Activated CD4-positive, CD25-positive, alpha-beta regulatory T cell treated with anti-CD3 and anti-CD28 coated beads, Interleukin-2, amount 50 U/mL, for 16 hours (primary cell): ENCODE data around the gene ALDH9A1.
"Not testable (repeated sequence)": the region's sequence is repeated elsewhere in the genome, so short reads cannot be mapped to it uniquely, and the experiment has no call there.

Source experiments
- DNase-seq: peaks from one replicate; pipeline ENCODE4 v3.0.0-alpha.2; 2020; ENCODE audit warnings: low read depth, low spot score

The ALDH9A1 gene

GRCh38 chr1:165686971-165687433, 11.4 kb downstream of the ALDH9A1 start:
- no peak for DNase-seq

DNA sequence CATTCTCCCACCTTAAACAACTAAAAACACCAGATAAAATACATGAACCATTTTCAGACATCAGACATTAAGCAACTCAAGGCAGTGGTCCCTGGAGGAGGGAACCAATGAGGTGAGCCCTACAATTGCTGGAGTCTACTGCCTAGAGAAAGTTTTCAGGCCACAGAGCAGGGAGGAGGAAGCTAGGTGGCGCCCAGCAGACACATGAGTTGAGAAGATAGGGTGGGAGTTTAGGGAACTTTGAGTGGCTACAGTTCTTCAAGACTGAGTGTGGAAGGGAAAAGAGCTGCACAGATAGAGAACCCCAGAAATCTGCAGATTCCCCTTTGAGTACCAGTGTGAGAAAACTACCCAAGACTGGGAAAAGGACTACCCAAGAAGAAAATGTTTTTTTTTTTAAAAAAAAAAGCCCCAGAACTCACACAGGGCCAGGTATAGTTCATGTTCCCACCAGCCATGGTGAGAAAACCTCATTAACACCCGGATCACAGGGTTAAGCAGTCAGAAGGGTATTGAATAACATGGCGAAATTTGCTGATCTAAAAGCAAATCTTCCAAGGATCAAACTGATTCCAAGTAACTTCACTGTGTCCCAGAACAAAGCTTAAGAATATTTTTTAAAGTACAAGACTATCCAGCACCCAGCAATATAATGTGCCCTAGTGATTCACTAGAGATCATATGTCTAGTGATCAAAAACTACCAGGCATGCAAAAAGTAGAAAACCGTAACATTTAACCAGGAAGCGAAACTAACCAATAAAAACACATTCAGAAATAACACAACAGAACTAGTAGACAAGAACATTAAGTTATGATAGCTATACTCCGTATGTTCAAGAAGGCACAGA, 12.0 kb downstream of the ALDH9A1 start:
- DNase-seq: no peak

DNA sequence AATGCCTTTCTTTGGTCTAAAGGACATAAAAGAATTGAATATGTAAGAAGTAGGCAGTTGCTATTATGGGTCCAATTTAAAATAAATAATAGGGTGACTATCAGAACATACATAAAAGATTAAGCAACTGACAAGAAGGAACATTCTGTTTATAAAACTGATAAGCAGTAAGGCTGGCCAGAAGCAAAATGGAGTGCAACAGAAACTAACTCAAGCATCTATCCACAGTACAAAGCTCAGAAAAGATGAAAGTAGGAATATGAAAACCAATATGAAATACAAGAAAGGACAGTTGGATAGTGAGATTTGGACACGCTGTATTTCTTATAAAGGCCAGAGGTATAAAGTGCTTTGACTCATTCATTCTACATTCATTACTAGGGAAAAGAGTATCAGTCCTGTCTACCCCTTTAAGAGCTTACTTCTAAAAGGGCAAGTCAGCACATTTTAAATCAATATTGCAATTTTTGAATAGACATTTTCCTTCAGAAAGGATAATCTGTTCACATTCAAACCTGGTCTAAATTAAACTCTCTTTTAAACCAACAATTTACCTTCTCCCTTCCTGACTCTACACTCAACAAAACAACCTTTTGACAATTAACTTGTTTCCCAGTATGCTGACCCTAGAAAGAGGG, 14.4 kb downstream of the ALDH9A1 start:
- no peak for DNase-seq

DNA sequence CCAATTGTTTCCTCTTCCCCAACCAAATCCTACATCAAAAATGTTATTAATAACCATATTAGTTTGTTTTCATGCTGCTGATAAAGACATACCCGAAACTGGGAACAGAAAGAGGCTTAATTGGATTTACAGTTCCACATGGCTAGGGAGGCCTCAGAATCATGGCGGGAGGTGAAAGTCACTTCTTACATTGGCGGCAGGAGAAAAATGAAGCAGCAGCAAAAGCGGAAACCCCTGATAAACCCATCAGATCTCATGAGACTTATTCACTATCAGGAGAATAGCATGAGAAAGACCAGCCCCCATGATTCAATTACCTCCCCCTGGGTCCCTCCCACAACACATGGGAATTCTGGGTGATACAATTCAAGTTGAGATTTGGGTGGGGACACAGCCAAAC, 17.6 kb downstream of the ALDH9A1 start:
- DNase-seq: not testable (repeated sequence)

DNA sequence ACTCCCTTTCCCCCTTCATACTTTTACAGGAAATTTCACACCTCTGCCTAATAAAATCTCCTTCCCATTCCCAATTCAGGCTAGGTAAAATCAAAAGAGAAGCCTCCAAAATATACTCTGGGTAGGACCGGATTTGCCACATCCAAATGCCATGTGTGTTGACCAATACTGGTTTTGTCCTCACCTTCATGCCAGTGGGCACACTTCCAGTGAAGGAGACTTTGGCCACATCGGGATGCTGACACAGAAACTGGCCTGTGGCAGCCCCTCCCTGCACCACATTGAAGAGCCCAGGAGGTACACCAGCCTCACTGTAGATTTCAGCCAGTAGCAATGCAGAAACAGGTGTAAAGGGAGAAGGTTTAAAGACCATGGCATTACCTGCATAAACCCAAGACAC, 18.1 kb downstream of the ALDH9A1 start:
- no peak for DNase-seq

- no peak for DNase-seq
Measured at GRCh38 chr1:165679282-165680036, 18.9 kb downstream of the ALDH9A1 start.

DNA sequence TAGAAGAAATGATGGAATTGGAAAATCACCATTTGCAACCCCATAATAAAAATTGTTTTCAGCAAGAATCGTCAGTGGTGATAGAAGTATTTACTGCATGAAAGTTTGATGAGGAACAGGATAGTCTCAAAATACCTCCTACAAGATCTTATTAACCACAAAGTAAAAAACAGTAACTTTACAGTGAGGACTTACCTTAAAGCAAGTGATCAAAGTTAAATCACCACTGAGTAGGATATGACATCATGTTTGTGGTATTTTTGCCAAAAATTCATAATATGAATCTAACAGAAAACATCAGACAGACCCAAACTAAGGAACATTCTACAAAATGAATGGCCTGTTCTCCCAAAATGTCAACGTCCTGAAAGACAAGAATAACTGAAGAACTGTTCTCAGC, 19.9 kb downstream of the ALDH9A1 start:
- DNase-seq: no peak

DNA sequence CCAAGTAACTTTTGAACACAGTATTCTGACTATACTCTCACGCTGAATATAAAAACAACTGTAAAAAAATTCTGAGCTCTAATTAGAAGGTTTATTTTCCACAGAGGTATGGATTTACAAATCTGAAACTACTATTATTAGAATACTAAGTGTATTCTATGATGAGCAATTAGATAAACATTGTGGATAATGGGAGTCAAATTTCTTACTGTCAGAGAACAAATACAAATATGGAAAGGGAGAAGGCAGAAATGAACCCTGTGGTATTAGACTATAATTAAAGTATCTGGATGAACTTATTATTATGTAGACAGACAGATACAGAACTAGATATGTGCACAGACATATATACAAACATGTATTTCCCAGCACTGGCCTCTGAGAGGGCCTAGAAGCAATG, 22.6 kb downstream of the ALDH9A1 start:
- no peak for DNase-seq

- DNase-seq: no peak
Measured at GRCh38 chr1:165674599-165674998, 23.8 kb downstream of the ALDH9A1 start.

- DNase-seq: no peak
Measured at GRCh38 chr1:165671526-165671925, 26.8 kb downstream of the ALDH9A1 start.

- DNase-seq: no peak
Measured at GRCh38 chr1:165668184-165668583, 30.2 kb downstream of the ALDH9A1 start.

GRCh38 chr1:165666152-165666825, 32.1 kb downstream of the ALDH9A1 start:
- no peak for DNase-seq

- no peak for DNase-seq
Measured at GRCh38 chr1:165662186-165662585, 36.2 kb downstream of the ALDH9A1 start.

- no peak for DNase-seq
Measured at GRCh38 chr1:165661703-165662102, 36.7 kb downstream of the ALDH9A1 start.

DNA sequence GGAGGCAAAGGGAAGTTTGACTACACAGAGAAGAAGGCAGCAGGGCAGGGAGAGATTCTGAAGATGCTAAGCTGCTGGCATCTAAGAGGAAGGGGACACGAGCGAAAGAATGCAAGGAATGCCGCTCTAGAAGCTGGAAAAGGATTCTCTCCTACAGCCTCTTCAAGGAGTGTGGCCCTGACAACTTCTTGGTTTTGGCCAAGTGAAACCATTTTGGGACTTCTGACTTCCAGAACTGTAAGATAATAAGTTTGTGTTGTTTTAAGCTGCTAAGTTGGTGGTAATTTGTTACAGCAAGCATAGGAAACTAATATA, 38.8 kb downstream of the ALDH9A1 start:
- no peak for DNase-seq

DNA sequence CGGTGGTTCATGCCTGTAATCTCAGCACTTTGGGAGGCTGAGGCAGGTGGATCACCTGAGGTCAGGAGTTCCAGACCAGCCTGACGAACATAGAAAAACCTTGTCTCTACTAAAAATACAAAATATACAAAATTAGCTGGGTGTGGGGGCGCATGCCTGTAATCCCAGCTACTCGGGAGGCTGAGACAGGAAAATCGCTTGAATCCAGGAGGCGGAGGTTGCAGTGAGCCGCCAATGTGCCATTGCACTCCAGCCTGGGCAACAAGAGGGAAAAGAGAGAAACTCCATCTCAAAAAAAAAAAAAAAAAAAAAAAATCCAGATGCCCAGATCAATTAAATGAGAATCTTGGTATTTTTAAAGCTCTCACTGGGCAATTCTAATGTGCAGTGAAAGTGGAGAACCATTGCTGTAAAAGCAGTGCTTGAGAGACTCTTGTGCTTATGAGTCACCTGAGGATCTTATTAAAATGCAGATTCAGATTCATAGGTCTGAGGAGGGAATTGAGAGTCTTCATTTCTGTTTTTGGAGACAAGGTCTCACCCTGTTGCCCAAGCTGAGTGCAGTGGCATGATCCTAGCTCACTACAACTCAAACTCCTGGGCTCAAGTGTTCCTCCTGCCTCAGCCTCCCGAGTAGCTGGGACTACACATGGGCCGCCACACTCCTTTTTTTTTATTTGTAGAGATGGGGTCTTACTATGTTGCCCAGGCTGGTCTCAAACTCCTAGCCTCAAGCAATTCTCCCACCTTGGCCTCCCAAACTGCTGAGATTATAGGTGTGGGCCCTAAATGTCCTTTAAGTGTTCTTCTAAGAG, 39.4 kb downstream of the ALDH9A1 start:
- not testable (repeated sequence) for DNase-seq

- no peak for DNase-seq
Measured at GRCh38 chr1:165650981-165651625, 47.3 kb downstream of the ALDH9A1 start.

- DNase-seq: no peak
Measured at GRCh38 chr1:165648919-165649572, 49.3 kb downstream of the ALDH9A1 start.

- DNase-seq: no peak
Measured at GRCh38 chr1:165647970-165648369, 50.4 kb downstream of the ALDH9A1 start.

GRCh38 chr1:165647517-165647916, 50.8 kb downstream of the ALDH9A1 start:
- no peak for DNase-seq
